Endodermal cell (in vitro differentiated cells): ENCODE results near the gene CD6. TPM values are rescaled to one million over a fixed set of nuclear protein-coding genes. Genes with fewer than 3 reads are reported as not detected.

Source experiments
- DNase-seq: peaks from one replicate; pipeline ENCODE4 v3.0.0-alpha.2; 2017
- H3K27ac ChIP-seq: 2 replicates; pipeline ENCODE4 v1.5.1; 2013; ENCODE audit warnings: mild to moderate bottlenecking, low read depth, low read length, moderate library complexity
- H3K27me3 ChIP-seq: 2 replicates; pipeline ENCODE4 v1.6.1; 2013; ENCODE audit warnings: mild to moderate bottlenecking, low read length, moderate library complexity; ENCODE audit not compliant: insufficient read depth, control insufficient read depth, poor library complexity, severe bottlenecking
- H3K36me3 ChIP-seq: 2 replicates; pipeline ENCODE4 v1.7.0; 2013; ENCODE audit warnings: mild to moderate bottlenecking, low read length, moderate library complexity; ENCODE audit not compliant: control insufficient read depth, insufficient read depth
- H3K4me1 ChIP-seq: one replicate; pipeline ENCODE4 v1.7.0; 2013; ENCODE audit warnings: low read length; ENCODE audit not compliant: control insufficient read depth, insufficient read depth
- H3K4me3 ChIP-seq: 2 replicates; pipeline ENCODE4 v1.5.1; 2013; ENCODE audit warnings: mild to moderate bottlenecking, low read length, moderate library complexity
- H3K9ac ChIP-seq: 2 replicates; pipeline ENCODE4 v1.6.1; 2013; ENCODE audit warnings: mild to moderate bottlenecking, low read length, moderate library complexity; ENCODE audit not compliant: poor library complexity, severe bottlenecking; ENCODE audit errors: extremely low read depth
- H3K9me3 ChIP-seq: 2 replicates; pipeline ENCODE4 v1.6.1; 2013; ENCODE audit warnings: mild to moderate bottlenecking, low read length, moderate library complexity; ENCODE audit not compliant: control insufficient read depth
- H3K27ac Mint-ChIP-seq: 2 replicates; pipeline ENCODE4 v1.8.0; 2020; ENCODE audit warnings: mixed read lengths
- H3K27me3 Mint-ChIP-seq: 2 replicates; pipeline ENCODE4 v1.8.0; 2021; ENCODE audit warnings: mild to moderate bottlenecking, mixed read lengths; ENCODE audit not compliant: insufficient read depth
- H3K36me3 Mint-ChIP-seq: 2 replicates; pipeline ENCODE4 v1.8.0; 2020; ENCODE audit warnings: low read depth, mixed read lengths
- H3K4me1 Mint-ChIP-seq: 2 replicates; pipeline ENCODE4 v1.8.0; 2020; ENCODE audit warnings: mixed read lengths
- H3K4me3 Mint-ChIP-seq: 2 replicates; pipeline ENCODE4 v1.8.0; 2020; ENCODE audit warnings: mild to moderate bottlenecking, moderate library complexity, mixed read lengths
- H3K9me3 Mint-ChIP-seq: 2 replicates; pipeline ENCODE4 v1.8.0; 2020; ENCODE audit warnings: mild to moderate bottlenecking, mixed read lengths
- CTCF ChIP-seq: fragments of 200-600 bp; sonication (generic); conservative IDR thresholded peaks from 2 replicates; pipeline ENCODE4 v1.5.0; 2021; ENCODE audit warnings: antibody characterized with exemption, mild to moderate bottlenecking
- WGBS, 2 experiments: methylation state at CpG; one replicate each; pipeline versions ENCODE4 v1.1.5 to v1.1.7; 2013; ENCODE audit warnings: missing lambda C conversion rate in 2 of 2, mixed read lengths in 1 of 2; ENCODE audit not compliant: insufficient coverage in 1 of 2, insufficient read length in 1 of 2; 5-methylcytosine and 5-hydroxymethylcytosine counted together
- total RNA-seq, 2 donors: library from RNA; stranded (reverse); fragmentation: NEBNext Ultra II Directional in 1 of 2; extraction: Animal tissue kit (Norgen Biotek cat#: 25700) in 1 of 2; gene quantifications; 2 replicates in 1 of 2; 3 replicates in 1 of 2; pipeline ENCODE4 v1.2.1, GENCODE V29; 2021

The CD6 gene
- total RNA-seq, 2 donors from 2014 or later: 1.5 to 1.6 TPM

- no peaks in the 10 kb centered on the region for H3K4me1 ChIP-seq
- Mint-ChIP-seq H3K9me3 (no peaks in the 10 kb centered on the region), H3K27me3 (peaks cover 58% of the 10 kb centered on the region), H3K4me1 (peaks cover 7% of the 10 kb centered on the region), H3K27ac (no peak overlapping the region), H3K4me3 (no peak overlapping the region), H3K36me3 (no peaks in the 10 kb centered on the region)
- WGBS, 2 experiments: 99 to 100% methylated on average over 4 to 5 of the region's 5 CpGs
- H3K9me3 ChIP-seq: no peaks in the 10 kb centered on the region
- no peak overlapping the region for H3K4me3 ChIP-seq
- no peak for DNase-seq
- H3K9ac ChIP-seq: no peak overlapping the region
- TF ChIP-seq CTCF: no peak
- peaks cover 36% of the 10 kb centered on the region for H3K27me3 ChIP-seq
- no peaks in the 10 kb centered on the region for H3K36me3 ChIP-seq
- H3K27ac ChIP-seq: no peak overlapping the region
Observed at GRCh38 chr11:61025821-61026120, 54.3 kb downstream of the CD6 start.

- H3K36me3 ChIP-seq: no peaks in the 10 kb centered on the region
- no peak overlapping the region for H3K27ac ChIP-seq
- Mint-ChIP-seq H3K4me3 (no peak overlapping the region), H3K9me3 (no peaks in the 10 kb centered on the region), H3K36me3 (no peaks in the 10 kb centered on the region), H3K27me3 (peaks cover 54% of the 10 kb centered on the region), H3K4me1 (peaks cover 7% of the 10 kb centered on the region), H3K27ac (no peak overlapping the region)
- no peak overlapping the region for H3K9ac ChIP-seq
- no peak overlapping the region for H3K4me3 ChIP-seq
- H3K27me3 ChIP-seq: peaks cover 30% of the 10 kb centered on the region
- H3K9me3 ChIP-seq: no peaks in the 10 kb centered on the region
- WGBS, 2 experiments: 83 to 87% methylated on average over 6 to 25 of the region's 28 CpGs
- TF ChIP-seq CTCF: no peak
- no peak for DNase-seq
- H3K4me1 ChIP-seq: no peaks in the 10 kb centered on the region
Observed at GRCh38 chr11:61026121-61027031, 54.9 kb downstream of the CD6 start.

GRCh38 chr11:61027141-61027840 is 55.8 kb downstream of the CD6 start:
- Histone ChIP-seq H3K36me3 (no peaks in the 10 kb centered on the region), H3K4me1 (no peaks in the 10 kb centered on the region), H3K4me3 (no peak overlapping the region), H3K27ac (no peak overlapping the region), H3K9ac (no peak overlapping the region), H3K27me3 (peaks cover 20% of the 10 kb centered on the region), H3K9me3 (no peaks in the 10 kb centered on the region)
- no peaks in the 10 kb centered on the region for H3K9me3 Mint-ChIP-seq
- DNase-seq: no peak
- no peak overlapping the region for H3K4me3 Mint-ChIP-seq
- WGBS, 2 experiments: 89% methylated on average over 10 to 17 of the region's 17 CpGs
- no peak overlapping the region for H3K27ac Mint-ChIP-seq
- H3K36me3 Mint-ChIP-seq: no peaks in the 10 kb centered on the region
- no peak for TF ChIP-seq CTCF
- peaks cover 46% of the 10 kb centered on the region for H3K27me3 Mint-ChIP-seq
- H3K4me1 Mint-ChIP-seq: peaks cover 1% of the 10 kb centered on the region
